Activated CD8-positive, alpha-beta T cell treated with anti-CD3 and anti-CD28 coated beads, Interleukin-2, amount 10 ng/mL, durations not matched to agents 7 days and 5 days (primary cell): ENCODE measurements around the gene TPM4. TPM values are rescaled to one million over a fixed set of nuclear protein-coding genes. Genes with fewer than 3 reads are reported as not detected.

Experiments used
- ATAC-seq: fragments of 150-1000 bp; cut with Tn5 transposase; one replicate; pipeline ENCODE4 v1.10.0; 2021; ENCODE audit warnings: moderate library complexity
- CTCF ChIA-PET: fragments of 350-600 bp; sonication (Branson Sonifier 250); formaldehyde crosslinking; loops from one replicate; lab custom pipeline; 2021; ENCODE audit warnings: antibody characterized with exemption; lab: Charles Lee
- POLR2A ChIA-PET: fragments of 350-600 bp; sonication (Branson Sonifier 250); formaldehyde crosslinking; loops from one replicate; lab custom pipeline; 2021; ENCODE audit warnings: antibody characterized with exemption; lab: Charles Lee
- DNase-seq: peaks from one replicate; pipeline ENCODE4 v3.0.0-alpha.2; 2020
- H3K27ac Mint-ChIP-seq: one replicate; pipeline ENCODE4 v1.8.0; 2021; ENCODE audit warnings: mild to moderate bottlenecking, mixed read lengths
- H3K27me3 Mint-ChIP-seq: one replicate; pipeline ENCODE4 v1.8.0; 2021; ENCODE audit warnings: low read depth, mixed read lengths
- H3K36me3 Mint-ChIP-seq: one replicate; pipeline ENCODE4 v1.8.0; 2021; ENCODE audit warnings: low read depth, mixed read lengths
- H3K4me1 Mint-ChIP-seq: one replicate; pipeline ENCODE4 v1.8.0; 2021; ENCODE audit warnings: low read depth, mixed read lengths
- H3K4me3 Mint-ChIP-seq: one replicate; pipeline ENCODE4 v1.8.0; 2021; ENCODE audit warnings: mild to moderate bottlenecking, mixed read lengths
- H3K9me3 Mint-ChIP-seq: one replicate; pipeline ENCODE4 v1.8.0; 2022; ENCODE audit warnings: mixed read lengths; ENCODE audit not compliant: insufficient read depth
- total RNA-seq, 2 experiments: library from RNA; stranded (reverse); gene quantifications; one replicate each; pipeline ENCODE4 v1.2.3, GENCODE V29; 2021

Gene TPM4
- total RNA-seq, 2 experiments from 2014 or later = 424 to 436 TPM

DNA sequence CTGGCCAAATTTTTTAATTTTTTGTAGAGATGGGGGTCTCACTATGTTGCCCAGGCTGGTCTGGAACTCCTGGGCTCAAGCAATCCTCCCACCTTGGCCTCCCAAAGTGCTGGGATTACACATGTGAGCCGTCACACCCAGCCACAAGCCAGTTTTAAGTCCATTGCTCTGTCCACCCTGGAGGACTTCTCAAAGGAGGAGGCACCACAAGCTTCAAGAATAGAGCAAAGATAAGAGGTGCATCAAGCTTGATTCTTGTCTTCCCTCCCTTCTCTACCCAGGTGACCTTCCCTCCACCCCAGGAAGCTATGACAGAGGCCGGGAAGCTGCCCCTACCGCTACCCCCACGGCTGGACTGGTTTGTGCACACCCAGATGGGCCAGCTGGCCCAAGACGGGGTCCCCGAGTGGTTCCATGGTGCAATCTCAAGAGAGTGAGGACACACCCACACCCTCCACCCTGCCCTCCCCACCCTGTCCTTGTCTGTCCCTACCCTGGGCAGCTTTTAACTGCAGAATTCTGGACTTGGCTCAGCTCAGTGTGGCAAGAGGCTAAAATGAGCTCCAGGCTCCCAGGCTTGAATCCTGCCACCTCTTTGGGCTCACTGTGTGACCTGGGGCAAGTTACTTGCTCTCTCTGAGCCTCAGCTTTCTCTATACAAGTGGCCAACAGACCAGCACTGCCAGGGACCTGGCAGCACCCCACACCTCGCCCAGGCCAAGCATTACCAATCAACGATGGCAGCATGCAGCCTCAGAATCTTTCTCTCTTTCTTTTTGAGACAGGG is 72.3 kb downstream of the TPM4 start:
- peak overlapping the region; percentile 80 for H3K27ac Mint-ChIP-seq
- ATAC-seq (no peak), DNase-seq (no peak)
- H3K36me3 Mint-ChIP-seq = peaks cover 70% of the 10 kb centered on the region
- ChIA-PET CTCF (interaction anchor here (1.3 to 3.8 kb wide), 4 partner anchors 36 to 107 kb away, joined by 3 to 12 read pairs (median 6); partner anchors contain the start of gene FAM32A), POLR2A (interaction anchor here (0.8 to 1.6 kb wide), 5 partner anchors 10 to 78 kb away, joined by 3 to 8 read pairs (median 4); partner anchors contain the start of gene FAM32A)
- peak overlapping the region; percentile 54 for H3K4me3 Mint-ChIP-seq
- no peaks in the 10 kb centered on the region for H3K27me3 Mint-ChIP-seq
- H3K9me3 Mint-ChIP-seq = no peaks in the 10 kb centered on the region
- peaks cover 52% of the 10 kb centered on the region for H3K4me1 Mint-ChIP-seq

Other genes with a start within 250 kb of the TPM4 start
- not detected for gene CYP4F2, start 178.4 kb upstream of the TPM4 start, total RNA-seq
- gene CYP4F11, start 142.0 kb upstream of the TPM4 start, total RNA-seq = not detected
- gene OR10H4, start 127.5 kb upstream of the TPM4 start, total RNA-seq = not detected
- 100 to 1,000 TPM; 156 to 167 TPM for gene RAB8A, start 35.4 kb downstream of the TPM4 start, total RNA-seq
- 10 to 100 TPM; 83.6 to 84.3 TPM for gene HSH2D, start 67.2 kb downstream of the TPM4 start, total RNA-seq
- not detected for gene CIB3, start 97.0 kb downstream of the TPM4 start, total RNA-seq
- 10 to 100 TPM; 65.8 to 69.4 TPM for gene FAM32A, start 108.9 kb downstream of the TPM4 start, total RNA-seq
- gene AP1M1, start 121.4 kb downstream of the TPM4 start, total RNA-seq = 100 to 1,000 TPM; 184 to 186 TPM
- 100 to 1,000 TPM in 1 of 2 experiments, 10 to 100 TPM in 1; 96.0 to 100 TPM for gene KLF2, start 248.3 kb downstream of the TPM4 start, total RNA-seq